Measurements from ENCODE around the gene ZBTB20. TPM values are rescaled to one million over a fixed set of nuclear protein-coding genes. Genes with fewer than 3 reads are reported as not detected.
A peak's percentile ranks its signal among the peaks of the same experiment; 100 is the strongest.

Gene ZBTB20
- total and polyA plus RNA-seq, 10 of the 15 experiments (the other 5 are each of a cell fraction or from before 2014, with no cell fraction given), result 0.20 to 5.5 (median 2.2) TPM

- Histone ChIP-seq H3K79me2 (ENCODE audit: control insufficient read depth, insufficient read depth, low read length) (no peaks in the 10 kb centered on the region), H4K20me1 (ENCODE audit: control insufficient read depth, insufficient read depth) (no peaks in the 10 kb centered on the region), H3K4me2 (ENCODE audit: control insufficient read depth, insufficient read depth) (no peak overlapping the region), H2AFZ (ENCODE audit: control insufficient read depth, low read depth, low read length) (no peak overlapping the region), H3K27ac (ENCODE audit: control insufficient read depth, insufficient read depth) (no peak overlapping the region), H3K9me3 (replicated peaks; ENCODE audit: control insufficient read depth, insufficient read depth, low read length) (no peaks in the 10 kb centered on the region; the same call in 2 of the 3 replicates), H3K4me3 (no peak overlapping the region), H3K27me3 (replicated peaks in 1 of 2; ENCODE audit: control insufficient read depth in 2 of 2, insufficient read depth in 2 of 2, low read length in 1 of 2) (no peaks in the 10 kb centered on the region), H3K4me1 (ENCODE audit: control insufficient read depth, insufficient read depth, low read length) (no peaks in the 10 kb centered on the region), H3K9ac (ENCODE audit: control insufficient read depth, insufficient read depth, low read length) (no peak overlapping the region), H3K36me3 (ENCODE audit: control insufficient read depth in 2 of 2, insufficient read depth in 2 of 2, low read length in 1 of 2) (no peaks in the 10 kb centered on the region)
- ChIA-PET SMC1A (ENCODE audit: uncharacterized antibody, unreplicated experiment) (interaction anchor here (0.6 kb wide), 1 partner anchor 305 kb away, joined by 4 read pairs; no protein-coding TSS in a partner anchor), POLR2A (no interaction called here), CTCF (interaction anchor here (1.1 to 1.3 kb wide), 7 partner anchors 16 to 58 kb away, joined by 3 to 4 read pairs (median 4); no protein-coding TSS in a partner anchor), RAD21 (ENCODE audit: unreplicated experiment) (no interaction called here)
- peak; percentile 80 for FAIRE-seq
- intact Hi-C loops (cut with micrococcal nuclease; ENCODE audit: unreplicated experiment), result loop anchor here (10.0 kb wide), 2 partner anchors 142 to 288 kb away; no protein-coding TSS in a partner anchor
- TF ChIP-seq ELK1 (IDR thresholded peaks at IDR 0.05; ENCODE audit: low read depth, low read length), result no peak
- TF ChIP-seq IKZF1 (conservative IDR thresholded peaks at IDR 0.05), result no peak
- no peak for TF ChIP-seq CREB1 (IDR thresholded peaks at IDR 0.05; ENCODE audit: low read depth)
- no peak for TF ChIP-seq YY1 (IDR thresholded peaks at IDR 0.05; ENCODE audit: low read depth, low read length)
- TF ChIP-seq CTCF (IDR thresholded peaks at IDR 0.05 in 2 of 3, conservative IDR thresholded peaks at IDR 0.05 in 1 of 3; ENCODE audit: control insufficient read depth in 2 of 3, extremely low read depth in 1 of 3, insufficient read depth in 1 of 3, low read depth in 3 of 3, low read length in 3 of 3), result peak; percentile 39 to 65 (median 57); a peak in 5 of 6 replicates
- TF ChIP-seq RAD21 (IDR thresholded peaks at IDR 0.05; ENCODE audit: insufficient read depth, low read depth, low read length), result peak; percentile 61
- ATAC-seq, result peak; percentile 70
- in situ Hi-C loops (cut with MboI), result no loop called here
- BruUV-seq (replicated peaks), result no TSS peak
- DNase-seq (ENCODE audit: low read depth, low spot score), result no peak
- WGBS (ENCODE audit: insufficient coverage, insufficient replicate concordance, low lambda C conversion rate, missing lambda C conversion rate), result 50% methylated on average over 1 of the region's 1 CpG
Observed at GRCh38 chr3:114527036-114527644, 619.9 kb downstream of the ZBTB20 start.
